WERI-Rb-1 (cell line): Measurements from ENCODE around the gene SLC41A3.

ENCODE experiments used
- DNase-seq: peaks from one replicate; pipeline ENCODE4 v3.0.0-alpha.2; 2020
- H3K27ac ChIP-seq: fragments of 250-450 bp; sonication (Bioruptor Pico); 2 replicates; pipeline ENCODE4 v1.5.1; 2020; ENCODE audit warnings: mild to moderate bottlenecking, moderate library complexity
- H3K27me3 ChIP-seq: fragments of 250-450 bp; sonication (Bioruptor Pico); 2 replicates; pipeline ENCODE4 v1.5.1; 2021; ENCODE audit warnings: mild to moderate bottlenecking, low read depth, moderate library complexity; ENCODE audit not compliant: insufficient read depth, severe bottlenecking
- H3K36me3 ChIP-seq: fragments of 250-450 bp; sonication (Bioruptor Pico); 2 replicates; pipeline ENCODE4 v1.5.1; 2020; ENCODE audit warnings: mild to moderate bottlenecking, moderate library complexity
- H3K4me3 ChIP-seq: 2 replicates; pipeline ENCODE4 v1.5.1; 2011; ENCODE audit warnings: low read depth, mild to moderate bottlenecking, control low read depth, low read length
- H3K9me3 ChIP-seq: fragments of 250-450 bp; sonication (Bioruptor Pico); 2 replicates; pipeline ENCODE4 v1.5.1; 2021; ENCODE audit warnings: mild to moderate bottlenecking, moderate library complexity; ENCODE audit not compliant: severe bottlenecking
- CTCF ChIP-seq: IDR thresholded peaks from 2 replicates; pipeline ENCODE4 v1.5.1; 2011; ENCODE audit warnings: low read depth, mild to moderate bottlenecking, control low read depth, inconsistent platforms, low read length

SLC41A3 gene

DNA sequence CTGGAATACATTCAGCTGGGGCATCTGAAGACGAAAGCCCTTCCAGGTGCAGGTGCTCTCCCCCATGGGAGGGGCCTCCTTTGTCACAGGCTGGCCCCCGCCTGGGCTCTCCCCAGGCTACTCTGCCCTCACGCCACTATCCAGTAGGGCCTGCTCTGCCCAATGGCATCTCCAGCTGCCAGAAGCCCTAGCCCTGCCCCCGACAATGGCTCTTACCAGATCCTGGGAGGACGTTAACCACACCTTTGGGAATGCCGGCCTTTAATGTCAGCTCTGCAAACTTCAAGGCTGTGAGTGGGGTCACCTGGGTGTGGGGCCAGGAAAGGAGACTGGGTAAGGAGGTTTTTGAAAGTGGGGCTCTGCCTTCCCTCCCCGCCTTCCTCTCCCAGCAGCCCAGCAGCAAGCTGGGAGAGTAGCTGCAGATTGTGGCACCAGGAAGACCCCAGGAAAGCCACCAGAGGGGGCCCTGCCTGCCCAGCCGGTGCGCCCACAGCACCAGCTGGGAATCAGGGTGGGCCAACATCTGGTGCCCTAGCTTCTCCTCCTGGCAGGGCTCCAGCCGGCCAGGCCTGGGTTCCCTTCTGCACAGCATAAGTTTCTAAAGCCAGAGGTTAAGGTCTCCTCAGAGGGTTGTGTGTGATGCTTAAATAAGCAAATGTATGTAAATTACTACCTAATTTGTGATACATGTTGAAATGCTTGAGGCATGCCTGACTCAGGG, 40.4 kb upstream of the SLC41A3 start:
- no peak overlapping the region for H3K4me3 ChIP-seq
- H3K27ac ChIP-seq = no peak overlapping the region
- TF ChIP-seq CTCF = no peak
- no peaks in the 10 kb centered on the region for H3K27me3 ChIP-seq
- peak; percentile 4 for DNase-seq
- no peaks in the 10 kb centered on the region for H3K9me3 ChIP-seq
- no peaks in the 10 kb centered on the region for H3K36me3 ChIP-seq

DNA sequence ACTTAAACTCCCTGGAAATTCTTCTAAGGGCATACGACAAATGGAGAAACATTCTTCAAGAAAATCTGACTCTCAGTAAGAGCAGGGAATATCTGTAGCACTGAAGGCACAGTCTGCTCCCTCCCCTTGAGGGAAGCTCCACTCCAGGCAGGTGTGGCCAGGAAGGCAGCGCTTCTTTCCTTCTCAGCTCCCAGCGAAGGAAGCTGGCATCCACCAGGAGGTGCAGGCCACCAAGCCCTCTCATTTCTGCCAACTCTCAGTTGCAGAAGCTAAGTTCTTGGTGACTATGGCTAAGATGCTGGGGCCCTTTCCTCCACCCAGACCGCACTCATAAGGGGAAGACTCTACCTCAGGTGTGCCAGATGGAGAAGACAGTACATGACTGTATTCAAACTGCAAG, 37.7 kb upstream of the SLC41A3 start:
- H3K27me3 ChIP-seq = no peaks in the 10 kb centered on the region
- DNase-seq = peak; percentile 2
- no peak overlapping the region for H3K4me3 ChIP-seq
- no peaks in the 10 kb centered on the region for H3K9me3 ChIP-seq
- no peak overlapping the region for H3K27ac ChIP-seq
- H3K36me3 ChIP-seq = no peaks in the 10 kb centered on the region
- no peak for TF ChIP-seq CTCF

- DNase-seq = no peak
- Histone ChIP-seq H3K36me3 (no peaks in the 10 kb centered on the region), H3K4me3 (no peak overlapping the region), H3K9me3 (no peaks in the 10 kb centered on the region), H3K27ac (no peak overlapping the region), H3K27me3 (no peaks in the 10 kb centered on the region)
- TF ChIP-seq CTCF = no peak
These were observed 37.1 kb upstream of the SLC41A3 start for GRCh38 chr3:126121074-126121473.

GRCh38 chr3:126119976-126120375, 36.1 kb upstream of the SLC41A3 start:
- no peaks in the 10 kb centered on the region for H3K9me3 ChIP-seq
- no peaks in the 10 kb centered on the region for H3K36me3 ChIP-seq
- no peaks in the 10 kb centered on the region for H3K27me3 ChIP-seq
- H3K4me3 ChIP-seq = no peak overlapping the region
- TF ChIP-seq CTCF = no peak
- no peak for DNase-seq
- H3K27ac ChIP-seq = no peak overlapping the region

- no peaks in the 10 kb centered on the region for H3K36me3 ChIP-seq
- H3K27ac ChIP-seq = no peak overlapping the region
- DNase-seq = peak; percentile 3
- no peak overlapping the region for H3K4me3 ChIP-seq
- H3K27me3 ChIP-seq = no peaks in the 10 kb centered on the region
- no peaks in the 10 kb centered on the region for H3K9me3 ChIP-seq
- TF ChIP-seq CTCF = no peak
These were observed 35.2 kb upstream of the SLC41A3 start for GRCh38 chr3:126119008-126119675.
